Body of pancreas (tissue), 4 donors: ENCODE results near the gene ZNF365. TPM values are rescaled to one million over a fixed set of nuclear protein-coding genes. Genes with fewer than 3 reads are reported as not detected.

Experiments used
- ATAC-seq: fragments of 150-250 bp; one replicate; pipeline ENCODE4 v1.9.1; 2016
- DNase-seq, 4 donors: peaks; one replicate each; pipeline ENCODE4 v3.0.0-alpha.2; 2019
- H3K27ac ChIP-seq, 4 donors: fragments of 200-600 bp; sonication (generic); 1 replicate in 3 of 4; 2 replicates in 1 of 4; pipeline versions ENCODE4 v1.5.1 to v1.6.1; 2016 to 2019; ENCODE audit warnings: mild to moderate bottlenecking in 1 of 4, mixed read lengths in 1 of 4, moderate library complexity in 1 of 4
- H3K27me3 ChIP-seq, 2 donors: fragments of 200-600 bp; sonication (generic); one replicate each; pipeline ENCODE4 v1.6.0; 2016; ENCODE audit warnings: mild to moderate bottlenecking in 1 of 2
- H3K36me3 ChIP-seq, 2 donors: fragments of 200-600 bp; sonication (generic); replicated peaks in 1 of 2; 2 replicates each; pipeline ENCODE4 v1.5.1; 2016; ENCODE audit warnings: low read depth in 2 of 2; ENCODE audit not compliant: insufficient read depth in 1 of 2
- H3K4me1 ChIP-seq: fragments of 200-600 bp; sonication (generic); one replicate; pipeline ENCODE4 v1.6.0; 2016
- H3K4me3 ChIP-seq, 2 donors: fragments of 200-600 bp; sonication (generic); 1 replicate in 1 of 2; 2 replicates in 1 of 2; pipeline ENCODE4 v1.5.1; 2016 to 2019
- H3K9me3 ChIP-seq, 3 donors: fragments of 200-600 bp; sonication (generic); 1 replicate in 2 of 3; 2 replicates in 1 of 3; pipeline ENCODE4 v1.5.1; 2016
- POLR2A ChIP-seq, 3 donors: fragments of 450-650 bp; IDR thresholded peaks; one replicate each; pipeline ENCODE4 v1.6.1; 2016; ENCODE audit warnings: antibody characterized with exemption in 3 of 3, mild to moderate bottlenecking in 2 of 3
- WGBS, 2 donors: methylation state at CpG; one replicate each; pipeline ENCODE4 v1.1.5; 2017; 5-methylcytosine and 5-hydroxymethylcytosine counted together
- intact Hi-C: fragments of 100-400 bp; cut with DNase I; formaldehyde crosslinking; loops from one replicate; pipeline ENCODE4 v1.15.1; 2023
- small RNA-seq: library from RNA; depleted of rRNA; stranded (forward); fragments of <200 nt; gene quantifications from one replicate; pipeline ENCODE3, GENCODE V24; 2016
- total RNA-seq, 2 donors: library from RNA; depleted of rRNA; stranded (reverse); fragments of >200 nt; gene quantifications; one replicate each; pipeline ENCODE4 v1.1.0, GENCODE V29; 2016
- TF ChIP-seq, protein P1 (sequence below), 7 experiments: fragments of 450-650 bp in 4 of 7; fragments of 200-600 bp in 3 of 7; sonication (generic) in 3 of 7; IDR thresholded peaks; one replicate each; pipeline ENCODE4 v1.5.1; 2016 to 2019; ENCODE audit warnings: antibody characterized with exemption in 7 of 7

The ZNF365 gene
- total RNA-seq, 2 donors from 2014 or later, result 1.0 to 1.6 TPM

DNA sequence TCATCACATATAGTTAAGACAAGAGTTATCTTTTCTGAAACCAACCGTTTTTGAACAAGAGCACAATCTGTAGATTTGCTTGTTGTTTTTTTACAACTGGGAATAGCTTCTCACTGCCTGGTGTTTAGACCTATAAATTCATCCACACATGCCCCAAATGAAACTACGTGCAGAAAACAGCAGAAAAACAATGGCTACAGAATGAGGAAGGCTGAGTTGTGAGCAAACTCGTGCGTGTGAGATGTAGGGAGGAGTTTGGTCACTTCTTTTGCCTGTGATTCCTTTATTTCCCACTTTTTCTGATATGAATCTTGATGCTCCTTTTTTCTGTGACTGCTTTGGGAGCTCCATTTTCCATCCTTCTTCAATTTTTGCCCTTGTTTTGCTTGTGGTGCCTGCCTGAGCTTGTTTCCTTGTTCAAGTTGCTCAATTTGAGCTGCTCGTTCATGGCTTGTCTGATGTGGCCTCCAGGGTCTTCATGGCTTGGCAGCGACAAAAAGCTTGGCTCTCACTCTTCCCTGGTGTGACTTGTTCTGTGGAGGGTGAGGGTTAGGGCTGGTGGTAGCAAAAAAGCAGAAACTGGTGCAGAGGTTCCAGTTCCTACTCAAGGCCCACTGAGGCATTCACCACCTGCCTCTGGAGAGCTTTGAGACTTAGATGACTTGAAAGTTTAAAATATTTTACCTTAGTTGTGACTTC, 76.9 kb downstream of the ZNF365 start:
- H3K4me3 ChIP-seq, result no peak overlapping the region
- TF ChIP-seq, protein P1, sequence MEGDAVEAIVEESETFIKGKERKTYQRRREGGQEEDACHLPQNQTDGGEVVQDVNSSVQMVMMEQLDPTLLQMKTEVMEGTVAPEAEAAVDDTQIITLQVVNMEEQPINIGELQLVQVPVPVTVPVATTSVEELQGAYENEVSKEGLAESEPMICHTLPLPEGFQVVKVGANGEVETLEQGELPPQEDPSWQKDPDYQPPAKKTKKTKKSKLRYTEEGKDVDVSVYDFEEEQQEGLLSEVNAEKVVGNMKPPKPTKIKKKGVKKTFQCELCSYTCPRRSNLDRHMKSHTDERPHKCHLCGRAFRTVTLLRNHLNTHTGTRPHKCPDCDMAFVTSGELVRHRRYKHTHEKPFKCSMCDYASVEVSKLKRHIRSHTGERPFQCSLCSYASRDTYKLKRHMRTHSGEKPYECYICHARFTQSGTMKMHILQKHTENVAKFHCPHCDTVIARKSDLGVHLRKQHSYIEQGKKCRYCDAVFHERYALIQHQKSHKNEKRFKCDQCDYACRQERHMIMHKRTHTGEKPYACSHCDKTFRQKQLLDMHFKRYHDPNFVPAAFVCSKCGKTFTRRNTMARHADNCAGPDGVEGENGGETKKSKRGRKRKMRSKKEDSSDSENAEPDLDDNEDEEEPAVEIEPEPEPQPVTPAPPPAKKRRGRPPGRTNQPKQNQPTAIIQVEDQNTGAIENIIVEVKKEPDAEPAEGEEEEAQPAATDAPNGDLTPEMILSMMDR (IDR thresholded peaks at IDR 0.05), result no peak
- no peak for TF ChIP-seq POLR2A (IDR thresholded peaks at IDR 0.05)
- H3K9me3 ChIP-seq, result no peaks in the 10 kb centered on the region
- intact Hi-C loops, result no loop called here
- H3K36me3 ChIP-seq, result no peaks in the 10 kb centered on the region
- ATAC-seq (no peak), DNase-seq (no peak)
- no peaks in the 10 kb centered on the region for H3K4me1 ChIP-seq
- no peak overlapping the region for H3K27ac ChIP-seq
- no peaks in the 10 kb centered on the region for H3K27me3 ChIP-seq
- 34 to 42% methylated on average over 6 of the region's 6 CpGs for WGBS, 2 donors

GRCh38 chr10:62451611-62451975, 77.4 kb downstream of the ZNF365 start:
- H3K4me3 ChIP-seq, result no peak overlapping the region
- H3K9me3 ChIP-seq, result no peaks in the 10 kb centered on the region
- intact Hi-C loops, result no loop called here
- H3K4me1 ChIP-seq, result no peaks in the 10 kb centered on the region
- H3K36me3 ChIP-seq, result no peaks in the 10 kb centered on the region
- no peak for TF ChIP-seq POLR2A (IDR thresholded peaks at IDR 0.05)
- TF ChIP-seq, protein P1 (IDR thresholded peaks at IDR 0.05), result no peak
- H3K27me3 ChIP-seq, result no peaks in the 10 kb centered on the region
- H3K27ac ChIP-seq, result no peak overlapping the region
- DNase-seq (no peak), ATAC-seq (no peak)
- 60% methylated on average over 2 of the region's 2 CpGs for WGBS, 2 donors

Small RNAs within 50 kb of the gene (small RNA-seq; reads per million reads assigned to genes)
- not detected for gene RN7SL591P

Other genes with a start within 250 kb of the ZNF365 start
- under 1 TPM in 1 of 2 donors, not detected in 1; 0.33 TPM for gene RTKN2, start 105.5 kb upstream of the ZNF365 start, total RNA-seq